ENCODE measurements around the gene MFAP3.

Gene MFAP3

GRCh38 chr5:154095904-154096303 lies 57.1 kb downstream of the MFAP3 start:
- DNase-seq, result peak; percentile 38

GRCh38 chr5:154097031-154097430 lies 58.3 kb downstream of the MFAP3 start:
- DNase-seq, result peak; percentile 55

- DNase-seq, result no peak
These were observed 59.7 kb downstream of the MFAP3 start for GRCh38 chr5:154098465-154098864.

GRCh38 chr5:154101184-154101583 lies 62.4 kb downstream of the MFAP3 start:
- DNase-seq, result no peak

- peak; percentile 41 for DNase-seq
These were observed 64.5 kb downstream of the MFAP3 start for GRCh38 chr5:154103233-154103632.

Data from islet precursor cell (in vitro differentiated cells).